Measurements from ENCODE around the gene AIFM2. TPM values are rescaled to one million over a fixed set of nuclear protein-coding genes. Genes with fewer than 3 reads are reported as not detected.
"Not testable (repeated sequence)": the region's sequence is repeated elsewhere in the genome, so short reads cannot be mapped to it uniquely, and the experiment has no call there.

The AIFM2 gene
- total RNA-seq, 1 experiment from 2014 or later: 19.2 TPM

- no peak for DNase-seq (ENCODE audit: low spot score)
Measured at GRCh38 chr10:70123817-70124216, 8.8 kb downstream of the AIFM2 start.

GRCh38 chr10:70123166-70123565, 9.5 kb downstream of the AIFM2 start:
- DNase-seq (ENCODE audit: low spot score): not testable (repeated sequence)

- DNase-seq (ENCODE audit: low spot score): no peak
Measured at GRCh38 chr10:70122742-70123141, 9.9 kb downstream of the AIFM2 start.

GRCh38 chr10:70121281-70121949, 11.2 kb downstream of the AIFM2 start:
- DNase-seq (ENCODE audit: low spot score): no peak

GRCh38 chr10:70120417-70120816, 12.2 kb downstream of the AIFM2 start:
- no peak for DNase-seq (ENCODE audit: low spot score)

- no peak for DNase-seq (ENCODE audit: low spot score)
Measured at GRCh38 chr10:70119623-70120022, 13.0 kb downstream of the AIFM2 start.

- no peak for DNase-seq (ENCODE audit: low spot score)
Measured at GRCh38 chr10:70119197-70119596, 13.4 kb downstream of the AIFM2 start.

GRCh38 chr10:70118196-70118595, 14.4 kb downstream of the AIFM2 start:
- no peak for DNase-seq (ENCODE audit: low spot score)

- DNase-seq (ENCODE audit: low spot score): no peak
Measured at GRCh38 chr10:70117646-70118045, 15.0 kb downstream of the AIFM2 start.

GRCh38 chr10:70115948-70116682, 16.5 kb downstream of the AIFM2 start:
- peak; percentile 72 for DNase-seq (ENCODE audit: low spot score)

GRCh38 chr10:70114902-70115301, 17.7 kb downstream of the AIFM2 start:
- no peak for DNase-seq (ENCODE audit: low spot score)

- no peak for DNase-seq (ENCODE audit: low spot score)
Measured at GRCh38 chr10:70112071-70112470, 20.6 kb downstream of the AIFM2 start.

GRCh38 chr10:70111496-70111895, 21.1 kb downstream of the AIFM2 start:
- no peak for DNase-seq (ENCODE audit: low spot score)

- peak; percentile 17 for DNase-seq (ENCODE audit: low spot score)
Measured at GRCh38 chr10:70109064-70109729, 23.4 kb downstream of the AIFM2 start.

GRCh38 chr10:70106958-70107791, 25.4 kb downstream of the AIFM2 start:
- DNase-seq (ENCODE audit: low spot score): no peak

- no peak for DNase-seq (ENCODE audit: low spot score)
Measured at GRCh38 chr10:70101668-70102067, 31.0 kb downstream of the AIFM2 start.

- not testable (repeated sequence) for DNase-seq (ENCODE audit: low spot score)
Measured at GRCh38 chr10:70101068-70101562, 31.5 kb downstream of the AIFM2 start.

GRCh38 chr10:70098271-70098670, 34.4 kb downstream of the AIFM2 start:
- no peak for DNase-seq (ENCODE audit: low spot score)

- DNase-seq (ENCODE audit: low spot score): no peak
Measured at GRCh38 chr10:70097459-70097858, 35.2 kb downstream of the AIFM2 start.

- DNase-seq (ENCODE audit: low spot score): no peak
Measured at GRCh38 chr10:70096705-70097420, 35.8 kb downstream of the AIFM2 start.

Data from HT-29 (cell line).